Stimulated activated CD8-positive, alpha-beta memory T cell treated with anti-CD3 and anti-CD28 coated beads, Interleukin-12 subunit alpha, Interleukin-12 subunit beta, amount 100 ng/mL, for 24 hours (primary cell): ENCODE measurements around the gene BTBD8.

Source experiments
- DNase-seq: peaks from one replicate; pipeline ENCODE4 v3.0.0-alpha.2; 2020; ENCODE audit errors: extremely low read depth

The BTBD8 gene

GRCh38 chr1:92091625-92092024, 11.5 kb downstream of the BTBD8 start:
- DNase-seq, result no peak

GRCh38 chr1:92094090-92094489, 13.9 kb downstream of the BTBD8 start:
- DNase-seq, result no peak

DNA sequence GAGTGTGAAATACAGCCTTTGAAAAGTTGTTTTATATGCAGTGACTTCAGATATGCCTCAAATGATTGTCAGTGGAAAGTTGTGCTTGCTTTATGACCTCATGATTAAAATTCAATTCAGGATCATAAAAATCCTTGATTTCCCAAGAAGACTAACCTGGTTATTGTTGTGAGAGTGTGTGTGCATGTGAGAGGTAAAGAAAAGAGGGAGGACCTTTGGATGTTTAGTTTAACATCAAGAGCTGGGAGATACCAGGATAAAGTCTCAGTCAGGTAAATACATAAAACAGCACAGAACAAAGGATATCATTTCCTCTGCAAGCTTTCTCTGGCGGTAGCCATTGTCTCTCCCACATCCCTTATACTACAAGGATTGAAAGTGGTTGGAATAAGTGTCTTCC, 14.4 kb downstream of the BTBD8 start:
- DNase-seq, result no peak

GRCh38 chr1:92095874-92096273, 15.7 kb downstream of the BTBD8 start:
- DNase-seq, result no peak

DNA sequence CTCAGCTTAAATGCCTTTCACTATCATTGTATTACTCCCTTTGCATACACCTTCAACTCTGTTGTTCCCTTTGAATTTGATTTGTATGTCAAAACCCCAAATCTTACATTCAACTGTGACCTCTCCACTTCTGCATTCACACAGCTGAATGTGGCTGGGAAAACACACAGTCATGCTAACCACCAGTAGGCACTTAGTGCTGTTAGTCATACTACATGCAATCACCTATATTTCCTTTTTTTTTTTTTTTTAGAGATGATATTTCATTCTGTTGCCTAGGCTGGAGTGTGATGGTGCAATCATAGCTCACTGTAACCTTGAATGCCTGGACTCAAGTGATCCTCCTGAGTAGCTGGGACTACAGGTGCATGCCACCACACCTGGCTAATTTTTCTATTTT, 16.2 kb downstream of the BTBD8 start:
- no peak for DNase-seq

DNA sequence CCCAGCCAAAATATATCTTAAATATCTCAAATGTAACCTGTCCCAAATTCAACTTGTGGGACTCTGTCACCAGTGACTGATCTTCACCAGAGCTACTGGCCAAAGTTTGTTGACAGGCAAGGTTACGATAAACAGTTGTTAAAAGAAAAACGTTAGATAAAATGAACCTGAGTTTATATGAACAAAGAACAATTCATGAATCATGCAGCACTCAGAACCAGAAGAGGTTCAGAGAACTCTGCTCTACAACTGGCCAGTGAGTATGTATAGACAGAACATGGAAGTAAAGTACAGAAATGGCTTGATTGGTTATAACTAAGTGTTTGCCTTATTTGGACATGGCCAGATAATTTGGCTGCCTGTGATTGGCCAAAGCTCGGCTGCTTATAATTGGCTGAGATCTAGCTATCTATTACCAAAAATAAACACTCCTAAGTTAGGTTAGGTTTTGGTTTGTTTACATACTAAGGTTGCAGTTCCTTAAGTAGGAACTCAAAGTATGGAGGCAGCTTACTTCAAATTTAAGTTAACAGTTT, 25.5 kb downstream of the BTBD8 start:
- no peak for DNase-seq

DNA sequence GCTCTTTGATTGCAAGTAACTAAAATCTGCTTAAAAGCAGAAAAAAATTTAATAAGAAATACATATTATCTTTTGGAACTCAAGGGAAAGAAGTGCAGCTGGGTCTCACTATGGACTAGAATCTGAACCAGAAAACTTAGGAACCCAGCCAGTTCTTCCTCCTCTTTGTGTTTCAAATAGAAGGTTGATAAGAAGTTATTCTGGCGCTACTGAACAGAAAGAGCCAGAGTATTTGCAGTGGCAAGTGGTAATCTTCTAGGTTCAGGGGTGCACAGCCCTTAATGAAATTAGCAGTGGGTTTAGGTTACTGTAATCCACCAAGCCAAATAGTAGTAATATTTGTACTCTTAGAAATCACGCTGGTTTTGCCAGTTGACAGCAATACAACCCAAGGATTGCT, 28.5 kb downstream of the BTBD8 start:
- no peak for DNase-seq

DNA sequence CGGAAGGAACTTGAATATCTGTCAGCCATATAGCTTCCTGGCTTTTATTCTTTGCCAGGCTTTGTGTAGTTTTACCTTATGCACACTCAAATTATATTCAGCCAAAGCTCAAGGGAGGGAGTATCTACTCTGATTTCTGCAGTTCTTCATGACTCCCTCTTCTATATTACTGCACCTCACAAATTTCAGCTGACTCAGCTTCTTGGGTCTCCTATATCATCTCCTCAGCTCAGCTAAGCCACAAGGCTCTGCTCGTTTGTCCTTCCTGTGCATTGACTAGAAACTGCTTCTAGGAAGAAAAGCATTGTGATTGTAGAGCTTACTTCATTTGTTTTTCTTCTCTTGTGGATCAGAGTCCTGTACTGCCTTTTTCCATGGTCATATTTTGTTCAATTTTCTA, 37.4 kb downstream of the BTBD8 start:
- DNase-seq, result no peak

DNA sequence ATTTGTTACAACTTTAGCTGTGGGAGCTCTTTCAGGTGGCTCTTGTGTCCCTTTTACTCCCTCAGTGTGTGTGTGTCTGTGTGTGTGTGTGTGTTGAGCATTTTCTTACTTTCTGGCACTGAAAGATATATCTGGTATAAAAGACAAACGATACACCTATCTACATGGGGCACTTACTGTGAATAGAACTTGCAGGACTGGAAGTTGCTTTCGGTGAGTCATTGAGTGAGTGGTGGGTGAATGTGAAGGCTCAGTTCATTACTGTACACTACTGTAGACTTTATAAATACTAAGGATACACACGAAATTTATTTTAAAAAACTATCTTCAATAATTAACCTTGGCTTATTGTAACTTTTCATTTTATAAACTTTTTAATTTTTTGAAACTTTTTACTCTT, 38.7 kb downstream of the BTBD8 start:
- DNase-seq, result no peak

DNA sequence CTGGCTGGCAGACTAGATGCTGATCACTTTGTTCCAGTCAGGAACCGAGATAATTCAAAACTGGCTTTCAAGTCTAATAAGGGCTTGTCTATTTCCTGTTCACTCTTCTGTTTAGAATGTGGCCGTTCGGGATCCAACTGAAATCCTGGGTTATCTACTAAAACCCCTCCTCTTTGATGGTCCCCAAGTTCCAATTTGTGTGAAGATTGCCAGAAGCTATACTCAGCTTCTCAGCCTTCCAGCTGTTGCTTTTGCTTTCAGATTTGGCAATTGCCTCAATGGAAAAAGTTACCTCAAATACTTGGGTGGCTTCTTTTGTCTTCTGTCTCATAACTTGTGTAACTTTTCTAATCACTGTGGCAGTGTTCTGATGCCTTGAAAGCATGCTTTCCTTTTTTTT, 43.7 kb downstream of the BTBD8 start:
- no peak for DNase-seq

GRCh38 chr1:92125204-92125603, 45.1 kb downstream of the BTBD8 start:
- no peak for DNase-seq

- DNase-seq, result no peak
Measured at GRCh38 chr1:92126088-92126487, 45.9 kb downstream of the BTBD8 start.

DNA sequence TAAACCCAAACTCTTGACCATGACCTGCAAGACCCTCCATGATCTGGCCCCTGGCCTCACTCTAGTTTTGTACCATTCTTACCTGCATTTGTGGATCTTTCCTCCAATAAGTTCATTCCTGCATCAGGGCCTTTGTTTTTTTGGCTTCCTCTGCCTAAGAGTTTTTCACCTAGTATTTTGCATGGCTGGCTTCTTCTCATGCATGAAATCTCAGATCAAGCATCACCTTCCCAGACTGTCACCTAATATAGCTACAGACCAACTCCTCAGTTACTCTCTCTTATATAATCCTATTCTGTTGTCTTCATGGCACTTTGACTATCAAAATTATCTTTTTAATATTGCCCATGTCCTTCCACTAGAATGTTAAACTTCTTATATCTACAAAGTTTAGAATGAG, 54.2 kb downstream of the BTBD8 start:
- no peak for DNase-seq

GRCh38 chr1:92136341-92136740, 56.2 kb downstream of the BTBD8 start:
- no peak for DNase-seq

DNA sequence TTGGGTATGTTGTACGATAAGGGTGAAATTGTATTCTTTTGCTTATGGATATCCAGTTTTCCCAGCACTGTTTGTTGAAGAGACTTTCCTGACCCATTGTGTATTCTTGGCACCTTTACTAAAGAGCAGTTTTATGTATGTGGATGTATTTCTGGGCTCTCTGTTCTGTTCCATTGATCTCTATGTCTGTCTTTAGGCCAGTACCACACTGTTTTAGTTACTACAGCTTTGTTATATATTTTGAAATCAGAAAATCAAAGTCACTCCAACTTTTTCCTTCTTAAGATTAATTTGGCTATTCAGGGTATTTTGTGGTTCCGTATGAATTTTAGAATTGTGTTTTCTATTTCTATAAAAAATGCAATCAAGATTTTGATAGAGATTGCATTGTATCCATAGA, 74.8 kb downstream of the BTBD8 start:
- DNase-seq, result no peak

GRCh38 chr1:92159593-92159992, 79.4 kb downstream of the BTBD8 start:
- DNase-seq, result no peak

DNA sequence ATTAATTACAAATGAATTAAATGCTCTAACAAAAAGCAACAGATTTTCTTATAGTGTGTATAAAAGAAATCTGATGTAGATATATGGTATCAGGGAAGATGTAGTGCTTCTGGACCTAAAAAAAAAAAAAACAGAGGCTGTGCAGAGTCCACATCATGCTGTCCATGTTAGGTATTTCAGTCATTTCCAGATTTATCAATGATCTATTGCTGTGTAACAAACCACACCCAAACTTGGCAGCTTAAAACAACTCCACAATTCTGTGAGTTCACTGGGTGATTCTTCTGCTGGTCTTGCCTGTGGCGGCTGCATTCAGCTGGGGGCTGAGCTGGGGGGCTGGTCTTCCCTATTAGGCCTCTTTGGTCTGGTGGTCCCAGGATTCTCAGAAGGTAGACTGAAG, 85.2 kb downstream of the BTBD8 start:
- no peak for DNase-seq

- no peak for DNase-seq
Measured at GRCh38 chr1:92167151-92167550, 87.0 kb downstream of the BTBD8 start.

DNA sequence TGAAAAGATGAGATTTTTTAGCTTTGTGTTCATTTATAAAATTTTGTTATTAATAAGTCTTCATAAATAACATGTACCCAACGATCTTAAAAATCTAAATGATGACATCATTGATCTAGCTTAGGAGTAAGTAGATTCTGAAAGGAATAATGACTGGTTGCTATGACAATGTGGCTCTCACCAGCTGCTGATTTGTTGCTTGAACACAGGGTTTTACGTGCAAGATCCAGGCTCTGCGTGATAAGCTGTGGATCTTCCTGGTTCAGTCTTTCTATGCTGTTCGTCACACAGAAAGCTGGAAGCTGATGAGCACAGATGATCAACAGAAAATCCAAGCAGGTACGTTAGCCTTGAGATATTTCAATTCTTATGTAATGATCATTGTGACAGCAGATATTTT, 88.5 kb downstream of the BTBD8 start:
- DNase-seq, result no peak

GRCh38 chr1:92169214-92170005, 89.3 kb downstream of the BTBD8 start:
- DNase-seq, result no peak

DNA sequence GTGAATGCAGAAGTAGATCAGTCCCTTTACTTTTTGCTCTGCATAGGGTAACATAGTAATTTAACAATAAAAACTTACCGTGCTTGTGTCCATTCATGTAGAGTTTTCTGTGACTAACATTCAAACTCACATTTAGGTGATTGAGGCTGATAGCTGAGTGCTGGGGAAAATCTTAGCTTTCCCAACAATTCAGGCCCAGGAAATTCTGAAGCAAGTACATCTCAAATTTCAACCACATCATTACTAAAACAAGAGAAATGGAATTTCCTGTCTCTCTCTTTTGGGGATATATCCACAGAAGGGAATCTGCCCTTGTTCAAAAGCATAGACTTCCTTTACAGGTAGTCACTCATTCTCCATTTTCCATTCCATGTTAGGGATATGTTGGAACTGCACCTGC, 104.5 kb downstream of the BTBD8 start:
- no peak for DNase-seq

DNA sequence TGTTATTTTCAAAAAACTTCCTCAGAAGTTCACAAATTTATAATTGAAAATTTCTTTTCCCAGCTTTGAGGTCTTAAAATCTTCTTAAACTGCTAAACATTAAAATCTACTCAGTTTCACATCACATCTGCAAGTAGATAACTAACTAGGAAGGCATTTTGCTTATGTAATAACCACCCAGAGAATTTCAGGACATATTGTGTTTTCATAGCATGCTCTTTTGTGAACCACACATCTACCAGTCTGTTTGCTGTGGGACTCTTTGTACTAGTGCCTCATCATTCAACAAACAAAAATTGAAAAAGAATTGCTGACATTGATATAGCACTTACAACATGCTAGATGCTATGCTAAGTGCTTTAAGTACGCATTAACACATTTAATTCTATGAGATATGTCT, 105.9 kb downstream of the BTBD8 start:
- no peak for DNase-seq

- DNase-seq, result no peak
Measured at GRCh38 chr1:92188436-92189255, 108.5 kb downstream of the BTBD8 start.
